Measurements from ENCODE around the gene TFPI. TPM values are rescaled to one million over a fixed set of nuclear protein-coding genes. Genes with fewer than 3 reads are reported as not detected.

Gene TFPI
- total RNA-seq, 4 donors from 2014 or later, result 3.5 to 89.6 (median 22.5) TPM

- Histone ChIP-seq H3K36me3 (no peaks in the 10 kb centered on the region), H3K27me3 (no peaks in the 10 kb centered on the region), H3K9me3 (no peaks in the 10 kb centered on the region), H3K4me1 (peaks cover 0 to 6% (median 0%) of the 10 kb centered on the region in 3 donors), H3K4me3 (no peak overlapping the region), H3K27ac (no peak overlapping the region)
- 37 to 67% methylated on average over 1 of the region's 1 CpG for WGBS, 2 donors
- DNase-seq, result no peak
- intact Hi-C loops (cut with DNase I), result no loop called here
- TF ChIP-seq POLR2A (IDR thresholded peaks at IDR 0.05) (no peak), CTCF (IDR thresholded peaks at IDR 0.05) (no peak)
Measured at GRCh38 chr2:187422282-187422681, 132.0 kb downstream of the TFPI start.

GRCh38 chr2:187421519-187421918 is 132.7 kb downstream of the TFPI start:
- 83 to 89% methylated on average over 3 of the region's 3 CpGs for WGBS, 2 donors
- intact Hi-C loops (cut with DNase I), result no loop called here
- peaks cover 0 to 6% (median 0%) of the 10 kb centered on the region in 3 donors for H3K4me1 ChIP-seq
- no peak for TF ChIP-seq POLR2A (IDR thresholded peaks at IDR 0.05)
- TF ChIP-seq CTCF (IDR thresholded peaks at IDR 0.05), result no peak
- no peak overlapping the region for H3K4me3 ChIP-seq
- no peak overlapping the region for H3K27ac ChIP-seq
- H3K27me3 ChIP-seq, result no peaks in the 10 kb centered on the region
- H3K9me3 ChIP-seq, result no peaks in the 10 kb centered on the region
- no peaks in the 10 kb centered on the region for H3K36me3 ChIP-seq
- no peak for DNase-seq

GRCh38 chr2:187419808-187420207 is 134.4 kb downstream of the TFPI start:
- no peaks in the 10 kb centered on the region for H3K9me3 ChIP-seq
- TF ChIP-seq POLR2A (IDR thresholded peaks at IDR 0.05), result no peak
- no peak for TF ChIP-seq CTCF (IDR thresholded peaks at IDR 0.05)
- DNase-seq, result no peak
- intact Hi-C loops (cut with DNase I), result no loop called here
- no peaks in the 10 kb centered on the region for H3K36me3 ChIP-seq
- H3K27me3 ChIP-seq, result no peaks in the 10 kb centered on the region
- WGBS, 2 donors, result 77 to 79% methylated on average over 1 of the region's 1 CpG
- peaks cover 0 to 12% (median 0%) of the 10 kb centered on the region in 3 donors for H3K4me1 ChIP-seq
- H3K27ac ChIP-seq, result no peak overlapping the region
- H3K4me3 ChIP-seq, result no peak overlapping the region

- Histone ChIP-seq H3K36me3 (no peaks in the 10 kb centered on the region), H3K27ac (no peak overlapping the region), H3K9me3 (no peaks in the 10 kb centered on the region), H3K4me1 (peaks cover 0 to 7% (median 0%) of the 10 kb centered on the region in 3 donors), H3K27me3 (no peaks in the 10 kb centered on the region), H3K4me3 (no peak overlapping the region)
- no peak for TF ChIP-seq POLR2A (IDR thresholded peaks at IDR 0.05)
- TF ChIP-seq CTCF (IDR thresholded peaks at IDR 0.05), result no peak
- intact Hi-C loops (cut with DNase I), result no loop called here
- WGBS, 2 donors, result 75 to 80% methylated on average over 5 of the region's 5 CpGs
- DNase-seq, result no peak
Measured at GRCh38 chr2:187415449-187415848, 138.8 kb downstream of the TFPI start.

Small RNAs within 50 kb of the gene (small RNA-seq; reads per million reads assigned to genes)
- gene GAPDHP59, result 0 reads per million in 4 donors

Other genes with a start within 250 kb of the TFPI start
- 10 to 100 TPM in 3 of 4 donors, 1 to 10 TPM in 1; 7.6 to 39.3 (median 20.2) TPM for gene CALCRL, start 106.2 kb downstream of the TFPI start, total RNA-seq